Measurements from ENCODE around the gene GPRC5C. TPM values are rescaled to one million over a fixed set of nuclear protein-coding genes. Genes with fewer than 3 reads are reported as not detected.

Gene GPRC5C
- total and polyA plus RNA-seq, 2 donors (not counting 3 experiments of a cell fraction or from before 2014, with no cell fraction given): not detected

GRCh38 chr17:74455821-74456220 is 23.9 kb downstream of the GPRC5C start:
- CTCF ChIA-PET: interaction anchor here (0.7 to 9.2 kb wide), 7 partner anchors 12 to 244 kb away, joined by 3 to 221 read pairs (median 4); partner anchors contain the start of genes BTBD17 and GPR142
- FAIRE-seq: no peak
- POLR2A ChIA-PET: no interaction called here

More at GRCh38 chr17:74455821-74456220, 23.9 kb downstream of the GPRC5C start:
- no peak overlapping the region for H3K4me2 ChIP-seq (ENCODE audit: insufficient read depth, low read length)
- H3K79me2 ChIP-seq (ENCODE audit: control insufficient read depth, insufficient read depth, low read length): no peaks in the 10 kb centered on the region
- H3K27ac ChIP-seq (ENCODE audit: insufficient read depth, low read depth, low read length): no peak overlapping the region
- no peak for DNase-seq (ENCODE audit: low read depth, low spot score)
- no peak overlapping the region for H3K9ac ChIP-seq (replicated peaks; ENCODE audit: extremely low read depth, insufficient read depth, low read length)
- no peak overlapping the region for H3K4me3 ChIP-seq (replicated peaks in 1 of 3; ENCODE audit: insufficient read depth in 1 of 3, low read depth in 1 of 3, low read length in 3 of 3)
- intact Hi-C loops (cut with micrococcal nuclease) (no loop called here), dilution Hi-C loops (cut with MboI; ENCODE audit: extremely low pct_ligation_motif_present, low sequenced_read_pairs) (no loop called here)
- no TSS peak for BruUV-seq (replicated peaks)
- TF ChIP-seq POLR2AphosphoS5 (IDR thresholded peaks at IDR 0.05; ENCODE audit: insufficient read depth, low read depth, low read length): no peak
- no peak for TF ChIP-seq GATA2 (IDR thresholded peaks at IDR 0.05; ENCODE audit: insufficient read depth, insufficient read length, low read depth, low read length)
- no peak for TF ChIP-seq POLR2A (IDR thresholded peaks at IDR 0.05; ENCODE audit: low read depth, low read length)
- TF ChIP-seq FOS (IDR thresholded peaks at IDR 0.05; ENCODE audit: borderline replicate concordance, insufficient read depth, low read length): no peak
- TF ChIP-seq CTCF (IDR thresholded peaks at IDR 0.05; ENCODE audit: extremely low read depth in 1 of 2, insufficient read depth in 1 of 2, low read depth in 1 of 2, low read length in 2 of 2): no peak
- TF ChIP-seq EZH2 (IDR thresholded peaks at IDR 0.05; ENCODE audit: borderline replicate concordance, low read depth, low read length, severe bottlenecking): no peak
- TF ChIP-seq, protein P1, sequence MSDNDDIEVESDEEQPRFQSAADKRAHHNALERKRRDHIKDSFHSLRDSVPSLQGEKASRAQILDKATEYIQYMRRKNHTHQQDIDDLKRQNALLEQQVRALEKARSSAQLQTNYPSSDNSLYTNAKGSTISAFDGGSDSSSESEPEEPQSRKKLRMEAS (IDR thresholded peaks at IDR 0.05; ENCODE audit: insufficient read depth, insufficient read length): no peak
- TF ChIP-seq JUN (IDR thresholded peaks at IDR 0.05; ENCODE audit: borderline replicate concordance, insufficient read depth, insufficient read length, low read depth): no peak
- TF ChIP-seq MYC (IDR thresholded peaks at IDR 0.05; ENCODE audit: low read depth, low read length): no peak
- H2AFZ ChIP-seq (ENCODE audit: low read depth, low read length): no peak overlapping the region
- no peaks in the 10 kb centered on the region for H3K36me3 ChIP-seq (ENCODE audit: control insufficient read depth in 2 of 2, extremely low read depth in 1 of 2, insufficient read depth in 2 of 2, low read length in 2 of 2)
- no peaks in the 10 kb centered on the region for H3K27me3 ChIP-seq (ENCODE audit: control insufficient read depth in 2 of 2, insufficient read depth in 2 of 2, low read length in 2 of 2)
- no peaks in the 10 kb centered on the region for H3K9me1 ChIP-seq (replicated peaks; ENCODE audit: control insufficient read depth, extremely low read depth, insufficient read depth, low read length)
- no peaks in the 10 kb centered on the region for H3K9me3 ChIP-seq (replicated peaks; ENCODE audit: control insufficient read depth, insufficient read depth, low read length)
- H4K20me1 ChIP-seq (replicated peaks; ENCODE audit: control insufficient read depth, extremely low read depth, insufficient read depth, low read length): no peaks in the 10 kb centered on the region
- peaks cover 3% of the 10 kb centered on the region for H3K4me1 ChIP-seq (ENCODE audit: control insufficient read depth, extremely low read depth, insufficient read depth, low read length)
